Stimulated activated CD4-positive, alpha-beta T cell treated with anti-CD3 and anti-CD28 coated beads, TNF-alpha, amount 100 ng/mL, for 24 hours (primary cell): ENCODE results near the gene GRIN3A.
A peak's percentile ranks its signal among the peaks of the same experiment; 100 is the strongest.
"Not testable (repeated sequence)": the region's sequence is repeated elsewhere in the genome, so short reads cannot be mapped to it uniquely, and the experiment has no call there.

Experiments
- DNase-seq, 3 experiments: peaks; one replicate each; pipeline ENCODE4 v3.0.0-alpha.2; 2020; ENCODE audit warnings: low read depth in 3 of 3

GRIN3A gene

DNA sequence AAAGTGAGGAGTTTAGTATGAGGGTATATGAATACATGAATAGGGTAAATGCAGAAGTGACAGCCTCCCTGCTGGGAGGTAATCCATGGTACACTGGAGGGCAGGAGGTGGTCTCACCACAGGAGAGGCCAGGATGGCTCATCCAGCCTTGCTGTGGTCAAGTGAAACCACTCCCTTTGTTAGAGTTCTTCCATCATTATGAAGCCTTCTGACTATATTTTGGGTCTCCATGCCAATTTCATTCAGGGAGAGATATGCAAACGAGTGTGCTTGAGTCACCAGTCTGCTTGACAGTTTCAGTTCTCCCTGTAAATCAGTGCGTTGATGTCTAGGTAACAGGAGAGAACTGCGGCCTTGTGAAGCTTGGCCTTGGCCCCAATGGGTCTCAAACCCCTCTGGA lies 160.1 kb downstream of the GRIN3A start:
- DNase-seq, result no peak

GRCh38 chr9:101574731-101575333 lies 163.6 kb downstream of the GRIN3A start:
- DNase-seq, result no peak

- no peak for DNase-seq
These were observed 166.1 kb downstream of the GRIN3A start for GRCh38 chr9:101572316-101572715.

GRCh38 chr9:101571114-101571513 lies 167.3 kb downstream of the GRIN3A start:
- no peak for DNase-seq

GRCh38 chr9:101569741-101570501 lies 168.5 kb downstream of the GRIN3A start:
- no peak for DNase-seq

GRCh38 chr9:101567725-101568350 lies 170.6 kb downstream of the GRIN3A start:
- DNase-seq, result no peak

- DNase-seq, result peak in 1 of 3 experiments; percentile 12
These were observed 171.3 kb downstream of the GRIN3A start for GRCh38 chr9:101566904-101567724.

- DNase-seq, result no peak
These were observed 174.2 kb downstream of the GRIN3A start for GRCh38 chr9:101564252-101564651.

DNA sequence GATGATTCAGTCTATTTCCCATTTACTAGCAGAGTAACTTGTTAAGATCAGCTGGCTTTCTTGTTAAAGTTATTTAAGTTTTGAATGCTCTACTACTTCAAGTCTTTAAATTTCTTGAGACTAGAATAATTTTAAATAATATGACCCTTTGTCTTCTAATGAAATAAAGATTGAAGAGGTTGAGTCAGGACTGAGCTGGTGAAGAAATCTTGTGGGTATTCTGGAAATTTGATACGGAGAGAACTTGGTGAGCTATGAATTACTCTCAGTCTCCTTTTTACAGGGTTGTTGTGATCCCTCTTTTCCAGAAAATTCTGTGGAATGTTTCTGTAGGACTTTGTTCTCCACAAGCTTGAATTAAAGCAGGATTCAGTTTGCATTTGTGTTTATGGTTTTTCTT lies 175.5 kb downstream of the GRIN3A start:
- no peak for DNase-seq

DNA sequence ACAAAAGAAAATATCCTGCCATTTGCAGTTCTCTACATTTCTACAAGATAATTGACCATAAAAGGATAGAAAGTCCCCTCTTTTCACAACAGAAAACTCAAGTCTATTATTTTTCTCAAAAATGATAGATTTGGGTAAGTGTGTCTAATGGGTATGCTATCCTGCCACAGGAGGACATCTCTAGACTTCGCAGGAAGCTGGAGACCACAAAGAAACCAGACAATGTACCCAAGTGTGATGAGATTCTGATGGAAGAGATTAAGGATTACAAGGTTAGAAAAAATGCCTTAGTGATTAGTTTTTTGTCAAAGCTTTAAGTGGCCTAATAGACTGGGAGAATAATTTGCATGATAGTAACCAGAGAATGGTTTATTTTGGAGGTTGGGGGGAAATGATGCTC lies 176.7 kb downstream of the GRIN3A start:
- no peak for DNase-seq

GRCh38 chr9:101549472-101550098 lies 188.9 kb downstream of the GRIN3A start:
- DNase-seq, result not testable (repeated sequence)

DNA sequence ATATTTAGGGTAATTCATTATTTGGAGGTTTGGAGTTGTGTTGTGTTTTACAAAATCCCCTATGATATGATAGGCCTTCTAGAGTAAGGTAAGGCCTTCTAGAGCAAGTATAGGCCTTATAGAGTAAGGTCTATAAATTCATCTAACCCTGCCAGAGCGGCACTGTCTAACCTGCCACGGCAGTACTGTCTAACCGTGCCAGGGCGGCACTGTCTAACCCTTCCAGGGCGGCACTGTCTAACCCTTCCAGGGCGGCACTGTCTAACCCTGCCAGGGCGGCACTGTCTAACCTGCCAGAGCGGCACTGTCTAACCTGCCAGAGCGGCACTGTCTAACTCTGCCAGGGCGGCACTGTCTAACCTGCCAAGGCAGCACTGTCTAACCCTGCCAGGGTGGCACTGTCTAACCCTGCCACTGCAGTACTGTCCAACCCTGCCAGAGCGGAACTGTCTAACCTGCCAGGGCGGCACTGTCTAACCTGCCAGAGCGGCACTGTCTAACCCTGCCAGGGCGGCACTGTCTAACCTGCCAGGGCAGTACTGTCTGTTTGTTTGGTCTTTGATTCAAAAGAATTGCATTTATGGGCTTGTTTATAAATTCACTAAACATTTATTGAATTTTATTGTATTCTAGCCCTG lies 195.2 kb downstream of the GRIN3A start:
- DNase-seq, result no peak

DNA sequence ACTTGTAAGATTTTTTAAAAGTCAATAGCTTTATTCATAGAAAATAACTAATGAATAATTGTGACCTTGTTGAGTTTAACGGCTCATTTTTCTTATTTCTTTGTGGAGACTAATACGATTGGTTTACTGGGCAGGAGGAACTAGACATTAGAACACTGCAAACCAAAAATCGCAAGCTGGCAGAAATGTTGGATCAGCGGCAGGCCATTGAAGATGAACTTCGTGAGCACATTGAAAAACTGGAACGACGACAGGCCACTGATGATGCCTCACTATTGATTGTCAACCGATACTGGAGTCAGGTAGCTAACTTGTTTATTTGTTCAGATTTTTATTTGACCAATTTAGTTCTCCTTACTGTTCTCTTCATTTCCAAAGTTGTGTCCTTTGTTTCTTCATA lies 198.4 kb downstream of the GRIN3A start:
- no peak for DNase-seq

- DNase-seq, result no peak
These were observed 201.5 kb downstream of the GRIN3A start for GRCh38 chr9:101536938-101537337.

DNA sequence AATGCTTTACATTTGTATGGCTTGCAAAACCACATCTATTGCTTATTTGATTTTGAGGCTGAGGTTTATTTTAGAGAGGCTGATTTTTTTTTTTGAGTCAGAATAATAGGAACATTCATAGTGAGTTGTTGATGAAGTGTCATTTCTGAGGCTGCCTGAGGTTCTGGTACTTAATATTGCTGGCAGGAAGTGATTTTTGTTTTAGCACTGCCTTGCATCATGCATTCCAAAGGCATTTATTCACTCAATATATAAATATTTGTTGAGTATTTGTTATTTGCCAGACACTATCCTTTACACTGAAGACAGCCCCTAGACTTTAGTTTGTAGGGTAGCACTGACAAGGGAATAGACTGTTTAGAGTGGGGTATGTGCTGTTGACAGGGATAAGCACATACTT lies 202.1 kb downstream of the GRIN3A start:
- DNase-seq, result no peak

DNA sequence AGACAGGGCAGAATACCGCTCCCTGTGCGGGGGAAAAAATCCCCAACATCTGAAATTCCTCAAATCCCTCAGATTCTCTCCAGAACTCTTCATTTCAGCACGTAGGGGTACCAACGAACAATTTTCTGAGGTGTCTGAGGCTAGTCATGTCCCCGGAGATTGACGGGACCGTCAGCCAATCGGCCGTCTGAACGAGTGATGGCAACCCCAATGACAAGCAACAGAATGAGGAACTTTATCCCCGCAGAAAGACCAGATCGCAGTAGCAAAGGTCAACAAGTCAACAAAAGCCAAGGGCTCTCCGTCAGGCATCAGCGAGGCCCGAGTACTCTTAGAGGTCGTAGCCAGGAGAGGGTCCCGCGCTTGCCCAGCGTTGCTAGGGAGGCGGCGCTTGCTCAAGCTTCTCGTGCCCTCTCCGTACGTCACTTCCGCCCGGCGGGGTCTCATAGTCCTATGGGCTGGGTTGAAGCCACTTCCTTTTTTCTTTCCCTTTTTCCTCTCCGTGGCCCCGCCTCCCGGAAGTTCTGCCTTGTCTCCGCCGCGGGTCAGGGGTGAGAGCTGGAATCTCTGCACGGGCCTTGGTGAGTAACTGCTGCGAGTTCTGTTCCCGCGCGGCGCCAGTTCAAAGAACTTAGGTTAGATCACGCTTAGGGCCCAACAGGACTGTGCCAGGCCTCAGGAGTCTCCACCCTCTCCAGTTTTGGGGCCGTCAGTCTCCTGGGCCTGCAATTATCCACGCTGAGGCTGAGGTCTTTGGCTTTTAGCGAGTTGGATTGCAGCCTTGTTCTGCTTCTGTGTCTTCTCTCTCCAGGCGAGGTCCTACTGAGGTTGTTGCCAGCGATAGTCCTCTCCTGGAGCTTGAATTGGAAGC lies 204.9 kb downstream of the GRIN3A start, which contains the start of gene RNF20:
TSS of gene RNF20 (plus strand) at position 520 of the 871 bp plus-strand sequence. CDS start 1,571 bp downstream, outside the sequence.
- peak; percentile 99 for DNase-seq

DNA sequence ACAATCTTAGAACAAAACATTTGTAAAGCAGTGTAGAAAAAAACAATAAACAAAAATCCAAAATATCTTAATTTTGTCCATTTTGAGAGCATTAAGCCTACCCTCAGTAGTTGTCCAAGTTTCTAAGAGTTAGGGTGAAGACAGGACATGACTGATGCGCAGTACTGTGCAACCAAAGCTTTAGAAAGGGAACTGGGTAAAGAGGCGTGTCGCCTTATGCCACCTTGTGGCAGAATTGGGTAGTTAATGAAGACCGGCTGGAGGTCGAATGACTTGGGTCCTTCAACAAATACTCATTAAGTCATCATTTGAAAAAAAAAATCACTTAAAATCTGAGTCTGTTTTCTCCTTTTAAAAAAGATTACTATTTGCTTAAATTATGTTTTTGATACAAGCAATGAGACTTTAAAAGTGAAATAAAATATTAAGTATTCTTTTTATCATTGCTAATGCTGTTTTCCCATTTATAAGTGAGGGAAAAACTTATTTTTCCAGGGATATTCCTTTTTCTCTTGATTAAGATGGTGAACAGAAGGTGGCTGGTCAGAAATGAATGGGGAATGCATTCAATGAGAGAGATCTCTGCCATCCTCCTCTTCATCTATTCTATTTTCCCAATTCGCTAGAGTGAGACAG lies 208.3 kb downstream of the GRIN3A start:
- DNase-seq, result peak; percentile 46 to 61 (median 58)

DNA sequence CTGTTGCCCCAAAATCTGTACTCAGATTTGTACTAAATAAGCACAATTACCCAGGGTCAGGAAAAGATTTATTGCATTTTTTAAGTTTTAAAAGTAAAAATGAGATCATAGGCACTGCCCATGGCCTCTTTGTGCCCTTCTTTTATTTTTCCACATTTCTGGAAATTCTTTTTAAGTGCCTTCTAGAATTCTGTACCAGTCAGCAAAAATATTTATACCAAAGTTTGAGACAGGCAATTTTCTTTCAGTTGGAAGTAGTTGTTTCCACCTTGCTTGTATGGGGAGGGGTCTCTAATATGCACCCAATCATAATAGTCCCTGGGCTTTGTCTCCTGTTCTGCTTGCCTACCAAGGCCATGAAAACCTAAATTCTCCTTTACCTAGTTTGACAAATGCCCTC lies 210.4 kb downstream of the GRIN3A start:
- DNase-seq, result no peak

GRCh38 chr9:101527066-101527465 lies 211.4 kb downstream of the GRIN3A start:
- no peak for DNase-seq

DNA sequence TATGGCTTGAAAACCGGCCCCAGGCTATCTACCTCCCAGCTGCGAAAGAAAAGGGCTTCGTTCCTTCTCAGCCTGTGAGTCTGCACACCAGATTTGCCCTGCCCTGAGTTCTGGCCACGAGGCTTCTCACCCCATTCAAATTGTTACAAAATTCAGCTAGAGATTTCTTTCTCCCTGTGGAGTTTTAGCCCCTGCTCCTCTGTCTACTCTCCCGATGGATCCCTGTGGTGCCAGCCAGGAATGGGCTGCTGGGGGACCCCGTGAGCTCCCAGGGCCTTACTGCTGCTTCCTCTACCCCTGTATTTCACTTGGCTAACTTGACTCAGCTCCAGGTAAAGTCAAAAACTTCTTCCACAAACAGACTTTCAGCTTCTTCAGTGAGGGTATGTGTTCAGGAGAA lies 214.1 kb downstream of the GRIN3A start:
- no peak for DNase-seq
